Panc1 (cell line): ENCODE data around the gene ZFR2. TPM values are rescaled to one million over a fixed set of nuclear protein-coding genes. Genes with fewer than 3 reads are reported as not detected.

ENCODE experiments used
- ATAC-seq: fragments of 200-7000 bp; cut with Tn5 transposase; 2 replicates; pipeline ENCODE4 v1.9.1; 2020; ENCODE audit warnings: mild to moderate bottlenecking, moderate library complexity
- BruUV-seq: library from RNA; stranded (reverse); fragments of 400-500 nt; replicated peaks from 2 replicates; lab custom pipeline; 2021; lab: Mats Ljungman, UMichigan
- CTCF ChIA-PET: fragments of 300-600 bp; sonication (Branson Sonifier 250); formaldehyde crosslinking; loops from one replicate; lab custom pipeline; 2022; ENCODE audit warnings: antibody characterized with exemption; lab: Charles Lee
- POLR2A ChIA-PET: fragments of 300-600 bp; sonication (Branson Sonifier 250); formaldehyde crosslinking; loops from one replicate; lab custom pipeline; 2022; ENCODE audit warnings: antibody characterized with exemption; lab: Charles Lee
- DNase-seq: peaks from one replicate; pipeline ENCODE4 v3.0.0-alpha.2; 2010; ENCODE audit warnings: low read depth, low spot score
- H3K27ac ChIP-seq: 2 replicates; pipeline ENCODE4 v1.5.1; 2011; ENCODE audit warnings: mild to moderate bottlenecking, low read length, inconsistent platforms
- H3K27me3 ChIP-seq: fragments of 200-500 bp; sonication (Bioruptor generic); 2 replicates; pipeline ENCODE4 v1.6.0; 2014; ENCODE audit warnings: low read length, inconsistent platforms; ENCODE audit not compliant: control insufficient read depth, insufficient read depth
- H3K36me3 ChIP-seq: fragments of 200-500 bp; sonication (Bioruptor generic); 2 replicates; pipeline ENCODE4 v1.5.1; 2014; ENCODE audit warnings: inconsistent platforms, mild to moderate bottlenecking, low read length, moderate library complexity; ENCODE audit not compliant: control insufficient read depth, insufficient read depth
- H3K4me1 ChIP-seq: 2 replicates; pipeline ENCODE4 v1.5.1; 2011; ENCODE audit warnings: inconsistent platforms, mild to moderate bottlenecking, low read length, moderate library complexity; ENCODE audit not compliant: control insufficient read depth, insufficient read depth
- H3K4me3 ChIP-seq, 2 experiments: 2 replicates each; pipeline ENCODE4 v1.5.1; 2011 to 2012; ENCODE audit warnings: low read depth in 2 of 2, low read length in 2 of 2, mild to moderate bottlenecking in 2 of 2, inconsistent platforms in 1 of 2, moderate library complexity in 1 of 2
- H3K9me3 ChIP-seq: fragments of 200-500 bp; sonication (Bioruptor generic); 2 replicates; pipeline ENCODE4 v1.5.1; 2014; ENCODE audit warnings: low read depth, mild to moderate bottlenecking, inconsistent platforms, low read length, moderate library complexity; ENCODE audit not compliant: control insufficient read depth, insufficient read depth
- POLR2AphosphoS5 ChIP-seq: IDR thresholded peaks from 2 replicates; pipeline ENCODE4 v1.6.1; 2012; ENCODE audit warnings: mild to moderate bottlenecking, low read depth, low read length, moderate library complexity
- SIN3A ChIP-seq: IDR thresholded peaks from 2 replicates; pipeline ENCODE4 v1.6.1; 2012; ENCODE audit warnings: low read depth, mild to moderate bottlenecking, low read length, moderate library complexity, borderline replicate concordance; ENCODE audit not compliant: insufficient read depth
- TCF7L2 ChIP-seq: IDR thresholded peaks from 2 replicates; pipeline ENCODE4 v1.6.1; 2011; ENCODE audit warnings: mild to moderate bottlenecking, low read depth, low read length, inconsistent platforms
- in situ Hi-C: cut with HindIII; loops from 2 replicates; pipeline ENCODE4 v1.10.0; 2016; ENCODE audit warnings: low sequenced_read_pairs, low pct_unique_long_range_greater_than_20kb
- intact Hi-C: fragments of 100-400 bp; cut with micrococcal nuclease; formaldehyde crosslinking; loops from one replicate; pipeline ENCODE4 v1.10.0; 2022; ENCODE audit not compliant: unreplicated experiment
- total RNA-seq: library from RNA; stranded (reverse); gene quantifications from one replicate; pipeline ENCODE4 v1.2.1, GENCODE V29; 2021; ENCODE audit not compliant: unreplicated experiment
- TF ChIP-seq, protein P1 (sequence below), 2 experiments: IDR thresholded peaks; 2 replicates each; pipeline ENCODE4 v1.6.1; 2011 to 2012; ENCODE audit warnings: low read depth in 2 of 2, control low read depth in 1 of 2, low read length in 1 of 2, mild to moderate bottlenecking in 1 of 2, moderate library complexity in 1 of 2; ENCODE audit not compliant: insufficient read depth in 1 of 2
- TF ChIP-seq, protein P2 (sequence below): fragments of 450-650 bp; IDR thresholded peaks from 2 replicates; pipeline ENCODE4 v1.5.1; 2017; ENCODE audit warnings: mild to moderate bottlenecking

Gene ZFR2
- total RNA-seq, 1 experiment from 2014 or later = 0.74 TPM

DNA sequence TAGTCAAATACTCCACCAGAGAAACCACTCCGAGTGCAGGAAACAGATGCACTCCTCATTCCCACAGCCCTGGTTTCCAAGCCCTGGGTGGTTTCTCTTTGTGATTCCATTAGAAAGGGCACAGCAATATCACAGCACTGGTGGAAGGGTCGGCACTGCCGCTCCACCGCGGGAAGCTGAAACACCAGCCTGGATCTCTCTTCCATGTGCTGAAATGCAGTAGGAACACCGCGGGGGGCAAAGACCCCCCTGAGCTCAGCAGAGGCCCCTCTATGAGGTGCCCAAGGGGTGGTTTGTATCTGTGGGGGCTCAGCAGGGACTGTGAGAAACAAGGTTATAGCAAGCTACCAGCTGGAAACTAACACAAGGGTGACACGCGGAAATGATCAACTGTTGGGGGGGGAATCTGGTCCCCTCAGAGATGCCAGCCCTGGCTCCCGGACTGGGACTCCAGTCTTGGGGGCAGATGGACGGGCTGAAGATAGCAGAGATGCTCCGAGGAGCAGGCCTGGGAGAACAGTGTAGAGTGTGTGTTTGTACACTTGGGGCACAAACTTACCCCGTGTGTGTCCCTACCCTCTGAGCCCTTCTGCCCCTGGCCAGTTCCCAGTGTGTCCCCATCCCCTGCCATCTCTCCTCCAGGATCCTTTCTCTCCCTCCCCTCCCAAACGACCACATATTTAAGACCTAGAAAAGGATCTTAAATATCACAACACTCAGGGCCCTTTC lies 1.8 kb downstream of the ZFR2 start:
- DNase-seq (no peak), ATAC-seq (peak; percentile 64)
- H3K4me1 ChIP-seq = no peaks in the 10 kb centered on the region
- no peaks in the 10 kb centered on the region for H3K9me3 ChIP-seq
- in situ Hi-C loops = no loop called here
- no peaks in the 10 kb centered on the region for H3K27me3 ChIP-seq
- TF ChIP-seq, protein P1, sequence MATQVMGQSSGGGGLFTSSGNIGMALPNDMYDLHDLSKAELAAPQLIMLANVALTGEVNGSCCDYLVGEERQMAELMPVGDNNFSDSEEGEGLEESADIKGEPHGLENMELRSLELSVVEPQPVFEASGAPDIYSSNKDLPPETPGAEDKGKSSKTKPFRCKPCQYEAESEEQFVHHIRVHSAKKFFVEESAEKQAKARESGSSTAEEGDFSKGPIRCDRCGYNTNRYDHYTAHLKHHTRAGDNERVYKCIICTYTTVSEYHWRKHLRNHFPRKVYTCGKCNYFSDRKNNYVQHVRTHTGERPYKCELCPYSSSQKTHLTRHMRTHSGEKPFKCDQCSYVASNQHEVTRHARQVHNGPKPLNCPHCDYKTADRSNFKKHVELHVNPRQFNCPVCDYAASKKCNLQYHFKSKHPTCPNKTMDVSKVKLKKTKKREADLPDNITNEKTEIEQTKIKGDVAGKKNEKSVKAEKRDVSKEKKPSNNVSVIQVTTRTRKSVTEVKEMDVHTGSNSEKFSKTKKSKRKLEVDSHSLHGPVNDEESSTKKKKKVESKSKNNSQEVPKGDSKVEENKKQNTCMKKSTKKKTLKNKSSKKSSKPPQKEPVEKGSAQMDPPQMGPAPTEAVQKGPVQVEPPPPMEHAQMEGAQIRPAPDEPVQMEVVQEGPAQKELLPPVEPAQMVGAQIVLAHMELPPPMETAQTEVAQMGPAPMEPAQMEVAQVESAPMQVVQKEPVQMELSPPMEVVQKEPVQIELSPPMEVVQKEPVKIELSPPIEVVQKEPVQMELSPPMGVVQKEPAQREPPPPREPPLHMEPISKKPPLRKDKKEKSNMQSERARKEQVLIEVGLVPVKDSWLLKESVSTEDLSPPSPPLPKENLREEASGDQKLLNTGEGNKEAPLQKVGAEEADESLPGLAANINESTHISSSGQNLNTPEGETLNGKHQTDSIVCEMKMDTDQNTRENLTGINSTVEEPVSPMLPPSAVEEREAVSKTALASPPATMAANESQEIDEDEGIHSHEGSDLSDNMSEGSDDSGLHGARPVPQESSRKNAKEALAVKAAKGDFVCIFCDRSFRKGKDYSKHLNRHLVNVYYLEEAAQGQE (IDR thresholded peaks at IDR 0.05; ENCODE audit: insufficient read depth in 1 of 2, low read depth in 2 of 2, low read length in 1 of 2) = no peak
- TF ChIP-seq, protein P2, sequence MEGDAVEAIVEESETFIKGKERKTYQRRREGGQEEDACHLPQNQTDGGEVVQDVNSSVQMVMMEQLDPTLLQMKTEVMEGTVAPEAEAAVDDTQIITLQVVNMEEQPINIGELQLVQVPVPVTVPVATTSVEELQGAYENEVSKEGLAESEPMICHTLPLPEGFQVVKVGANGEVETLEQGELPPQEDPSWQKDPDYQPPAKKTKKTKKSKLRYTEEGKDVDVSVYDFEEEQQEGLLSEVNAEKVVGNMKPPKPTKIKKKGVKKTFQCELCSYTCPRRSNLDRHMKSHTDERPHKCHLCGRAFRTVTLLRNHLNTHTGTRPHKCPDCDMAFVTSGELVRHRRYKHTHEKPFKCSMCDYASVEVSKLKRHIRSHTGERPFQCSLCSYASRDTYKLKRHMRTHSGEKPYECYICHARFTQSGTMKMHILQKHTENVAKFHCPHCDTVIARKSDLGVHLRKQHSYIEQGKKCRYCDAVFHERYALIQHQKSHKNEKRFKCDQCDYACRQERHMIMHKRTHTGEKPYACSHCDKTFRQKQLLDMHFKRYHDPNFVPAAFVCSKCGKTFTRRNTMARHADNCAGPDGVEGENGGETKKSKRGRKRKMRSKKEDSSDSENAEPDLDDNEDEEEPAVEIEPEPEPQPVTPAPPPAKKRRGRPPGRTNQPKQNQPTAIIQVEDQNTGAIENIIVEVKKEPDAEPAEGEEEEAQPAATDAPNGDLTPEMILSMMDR = no peak
- TF ChIP-seq TCF7L2 = no peak
- TF ChIP-seq SIN3A = no peak
- TF ChIP-seq POLR2AphosphoS5 = no peak
- ChIA-PET CTCF (interaction anchor here (1.0 kb wide), 1 partner anchor 18 kb away, joined by 3 read pairs; no protein-coding TSS in a partner anchor), POLR2A (interaction anchor here (0.5 to 0.6 kb wide), 2 partner anchors 25 to 431 kb away, joined by 3 to 6 read pairs; no protein-coding TSS in a partner anchor)
- no peaks in the 10 kb centered on the region for H3K36me3 ChIP-seq
- BruUV-seq = no TSS peak
- no peak overlapping the region for H3K4me3 ChIP-seq
- intact Hi-C loops = no loop called here
- H3K27ac ChIP-seq = no peak overlapping the region

DNA sequence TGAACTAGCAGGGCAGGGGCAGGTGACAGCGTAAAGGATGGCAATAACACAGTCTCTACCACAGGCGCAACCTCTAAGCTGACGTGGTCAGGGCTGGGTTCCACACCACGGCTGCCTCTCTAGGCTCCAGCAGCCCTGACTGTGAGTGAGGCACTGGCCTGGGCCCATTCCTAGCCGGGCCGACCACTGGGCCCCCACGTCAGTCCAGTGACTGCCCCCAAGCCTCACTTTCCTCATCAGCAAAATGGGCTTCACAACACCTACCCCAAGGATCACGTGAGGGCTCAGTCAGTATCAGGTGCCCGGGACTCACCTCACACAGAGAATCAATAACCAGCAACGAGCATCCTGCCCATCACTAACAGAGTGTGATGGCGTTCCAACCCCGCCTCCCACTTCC lies 5.2 kb downstream of the ZFR2 start:
- DNase-seq = no peak
- no peak overlapping the region for H3K27ac ChIP-seq
- H3K27me3 ChIP-seq = no peaks in the 10 kb centered on the region
- TF ChIP-seq, protein P1 (IDR thresholded peaks at IDR 0.05; ENCODE audit: insufficient read depth in 1 of 2, low read depth in 2 of 2, low read length in 1 of 2) = no peak
- TF ChIP-seq POLR2AphosphoS5 = no peak
- TF ChIP-seq TCF7L2 = no peak
- TF ChIP-seq, protein P2 = no peak
- TF ChIP-seq SIN3A = no peak
- no peaks in the 10 kb centered on the region for H3K4me1 ChIP-seq
- no peaks in the 10 kb centered on the region for H3K9me3 ChIP-seq
- in situ Hi-C loops = no loop called here
- intact Hi-C loops = no loop called here
- no peaks in the 10 kb centered on the region for H3K36me3 ChIP-seq
- ChIA-PET CTCF (interaction anchor here (1.3 kb wide), 1 partner anchor 14 kb away, joined by 3 read pairs; no protein-coding TSS in a partner anchor), POLR2A (no interaction called here)
- no TSS peak for BruUV-seq
- ATAC-seq = no peak
- no peak overlapping the region for H3K4me3 ChIP-seq
